Body of pancreas (tissue), 4 donors: ENCODE measurements around the gene COLGALT1.

Source experiments
- POLR2A ChIP-seq, 3 donors: fragments of 450-650 bp; IDR thresholded peaks; one replicate each; pipeline ENCODE4 v1.6.1; 2016; ENCODE audit warnings: antibody characterized with exemption in 3 of 3, mild to moderate bottlenecking in 2 of 3
- TF ChIP-seq, protein P1 (sequence below), 7 experiments: fragments of 450-650 bp in 4 of 7; fragments of 200-600 bp in 3 of 7; sonication (generic) in 3 of 7; IDR thresholded peaks; one replicate each; pipeline ENCODE4 v1.5.1; 2016 to 2019; ENCODE audit warnings: antibody characterized with exemption in 7 of 7

DNA sequence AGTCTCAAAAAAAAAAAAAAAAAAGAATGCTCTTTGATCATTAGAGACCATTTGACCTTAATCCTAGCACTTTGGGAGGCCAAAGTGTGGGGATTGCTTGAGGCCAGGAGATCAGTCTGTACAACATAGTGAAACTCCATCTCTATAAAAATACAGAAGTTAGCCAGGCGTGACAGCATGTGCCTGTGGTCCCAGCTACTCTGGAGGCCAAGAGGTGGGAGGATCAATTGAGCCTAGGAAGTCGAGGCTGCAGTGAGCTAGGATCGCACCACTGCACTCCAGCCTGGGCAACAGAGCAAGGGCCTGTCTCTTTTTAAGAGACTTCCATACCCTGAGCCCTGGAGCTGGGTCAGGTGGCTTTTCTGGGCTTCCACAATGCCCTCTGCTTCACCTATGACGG is 11.5 kb upstream of the COLGALT1 start:
- TF ChIP-seq, protein P1, sequence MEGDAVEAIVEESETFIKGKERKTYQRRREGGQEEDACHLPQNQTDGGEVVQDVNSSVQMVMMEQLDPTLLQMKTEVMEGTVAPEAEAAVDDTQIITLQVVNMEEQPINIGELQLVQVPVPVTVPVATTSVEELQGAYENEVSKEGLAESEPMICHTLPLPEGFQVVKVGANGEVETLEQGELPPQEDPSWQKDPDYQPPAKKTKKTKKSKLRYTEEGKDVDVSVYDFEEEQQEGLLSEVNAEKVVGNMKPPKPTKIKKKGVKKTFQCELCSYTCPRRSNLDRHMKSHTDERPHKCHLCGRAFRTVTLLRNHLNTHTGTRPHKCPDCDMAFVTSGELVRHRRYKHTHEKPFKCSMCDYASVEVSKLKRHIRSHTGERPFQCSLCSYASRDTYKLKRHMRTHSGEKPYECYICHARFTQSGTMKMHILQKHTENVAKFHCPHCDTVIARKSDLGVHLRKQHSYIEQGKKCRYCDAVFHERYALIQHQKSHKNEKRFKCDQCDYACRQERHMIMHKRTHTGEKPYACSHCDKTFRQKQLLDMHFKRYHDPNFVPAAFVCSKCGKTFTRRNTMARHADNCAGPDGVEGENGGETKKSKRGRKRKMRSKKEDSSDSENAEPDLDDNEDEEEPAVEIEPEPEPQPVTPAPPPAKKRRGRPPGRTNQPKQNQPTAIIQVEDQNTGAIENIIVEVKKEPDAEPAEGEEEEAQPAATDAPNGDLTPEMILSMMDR (IDR thresholded peaks at IDR 0.05) = no peak
- TF ChIP-seq POLR2A (IDR thresholded peaks at IDR 0.05) = no peak
